GM19467 (cell line): ENCODE results near the gene FIGLA.
"Not testable (repeated sequence)": the region's sequence is repeated elsewhere in the genome, so short reads cannot be mapped to it uniquely, and the experiment has no call there.

ENCODE experiments used
- ATAC-seq: cut with Tn5 transposase; IDR thresholded peaks from one replicate; pipeline ENCODE4 v1.9.1; 2021; ENCODE audit warnings: mild to moderate bottlenecking, moderate library complexity; ENCODE audit not compliant: unreplicated experiment

FIGLA gene

GRCh38 chr2:70747284-70747683 lies 43.2 kb downstream of the FIGLA start:
- no peak for ATAC-seq

- ATAC-seq: no peak
Observed at GRCh38 chr2:70746094-70746974, 44.1 kb downstream of the FIGLA start.

- ATAC-seq: no peak
Observed at GRCh38 chr2:70745276-70745825, 45.1 kb downstream of the FIGLA start.

- ATAC-seq: no peak
Observed at GRCh38 chr2:70744397-70744796, 46.0 kb downstream of the FIGLA start.

- no peak for ATAC-seq
Observed at GRCh38 chr2:70743677-70744076, 46.8 kb downstream of the FIGLA start.

- ATAC-seq: no peak
Observed at GRCh38 chr2:70743068-70743467, 47.4 kb downstream of the FIGLA start.

- ATAC-seq: not testable (repeated sequence)
Observed at GRCh38 chr2:70739492-70739891, 51.0 kb downstream of the FIGLA start.

GRCh38 chr2:70738159-70738558 lies 52.3 kb downstream of the FIGLA start:
- ATAC-seq: no peak

GRCh38 chr2:70735071-70735470 lies 55.4 kb downstream of the FIGLA start:
- ATAC-seq: no peak

GRCh38 chr2:70733646-70734180 lies 56.7 kb downstream of the FIGLA start:
- ATAC-seq: no peak

- no peak for ATAC-seq
Observed at GRCh38 chr2:70732766-70733645, 57.4 kb downstream of the FIGLA start.

- ATAC-seq: no peak
Observed at GRCh38 chr2:70730730-70731129, 59.7 kb downstream of the FIGLA start.

- ATAC-seq: no peak
Observed at GRCh38 chr2:70729647-70730046, 60.8 kb downstream of the FIGLA start.

GRCh38 chr2:70728128-70728527 lies 62.3 kb downstream of the FIGLA start:
- no peak for ATAC-seq
